Right cardiac atrium (tissue), 5 donors: Measurements from ENCODE around the gene TRIM69. TPM values are rescaled to one million over a fixed set of nuclear protein-coding genes. Genes with fewer than 3 reads are reported as not detected.

Experiments
- ATAC-seq, 2 donors: fragments of 200-7000 bp; cut with Tn5 transposase; one replicate each; pipeline versions ENCODE4 v1.8.0 to v1.9.1; 2020; ENCODE audit warnings: moderate library complexity in 2 of 2, mild to moderate bottlenecking in 1 of 2
- DNase-seq, 3 donors: peaks; one replicate each; pipeline ENCODE4 v3.0.0-alpha.2; 2020
- H3K27ac ChIP-seq: one replicate; pipeline ENCODE4 v1.5.1; 2013; ENCODE audit warnings: mild to moderate bottlenecking, low read length, control low read depth, moderate library complexity
- H3K27me3 ChIP-seq: one replicate; pipeline ENCODE4 v1.6.1; 2013; ENCODE audit not compliant: control insufficient read depth, insufficient read depth
- H3K4me1 ChIP-seq: one replicate; pipeline ENCODE4 v1.6.1; 2013; ENCODE audit warnings: low read length; ENCODE audit not compliant: control insufficient read depth, insufficient read depth
- H3K4me3 ChIP-seq: one replicate; pipeline ENCODE4 v1.5.1; 2013; ENCODE audit warnings: low read length, control low read depth
- H3K9me3 ChIP-seq: one replicate; pipeline ENCODE4 v1.6.1; 2013; ENCODE audit warnings: low read length; ENCODE audit not compliant: control insufficient read depth
- WGBS: extraction: QIAGEN DNeasy Blood & Tissue Kit; methylation state at CpG from one replicate; pipeline ENCODE4 v1.1.7; 2013; 5-methylcytosine and 5-hydroxymethylcytosine counted together
- intact Hi-C, 4 donors: fragments of 100-400 bp; cut with DNase I; formaldehyde crosslinking; loops; one replicate each; pipeline versions ENCODE4 v1.11.0 to v1.14.0; 2022 to 2023
- polyA plus RNA-seq: library from polyadenylated mRNA; stranded (reverse); fragments of 200-250 nt; gene quantifications from one replicate; pipeline ENCODE4 v1.2.3, GENCODE V29; 2013
- total RNA-seq, 4 donors: library from RNA; stranded (reverse); fragmentation: NEBNext Ultra II Directional; extraction: Animal tissue kit (Norgen Biotek cat#: 25700); gene quantifications; one replicate each; pipeline ENCODE4 v1.2.1, GENCODE V29; 2021
- donor health status: healthy with polysubstance abuse.
- donor health status: DM: no; HTN: yes; CAD: no.
- donor health status: DM: no; HTN: no; CAD: no.
- donor health status: DM: no; HTN: yes; CAD: no; lungs with severe emphysema.
- donor health status: DM: yes; HTN: yes; CAD: no.

Gene TRIM69
- total and polyA plus RNA-seq, 5 donors: 46.1 to 81.4 (median 65.0) TPM

GRCh38 chr15:44706946-44707636 is 29.2 kb upstream of the TRIM69 start:
- DNase-seq (no peak), ATAC-seq (no peak)
- Histone ChIP-seq H3K27me3 (no peaks in the 10 kb centered on the region), H3K9me3 (no peaks in the 10 kb centered on the region), H3K4me1 (no peaks in the 10 kb centered on the region), H3K4me3 (no peak overlapping the region), H3K27ac (no peak overlapping the region)
- intact Hi-C loops: no loop called here
- WGBS: 88% methylated on average over 2 of the region's 2 CpGs

- intact Hi-C loops: no loop called here
- no peaks in the 10 kb centered on the region for H3K27me3 ChIP-seq
- 25% methylated on average over 11 of the region's 11 CpGs for WGBS
- H3K4me1 ChIP-seq: no peaks in the 10 kb centered on the region
- DNase-seq (peak in 2 of 3 donors; percentile 39 to 69), ATAC-seq (no peak)
- no peaks in the 10 kb centered on the region for H3K9me3 ChIP-seq
- H3K27ac ChIP-seq: peak overlapping the region; percentile 92
- H3K4me3 ChIP-seq: peak overlapping the region; percentile 76
Measured at GRCh38 chr15:44710236-44711095, 25.9 kb upstream of the TRIM69 start.

- peak within 1 kb of the TSS; percentile 76 for H3K4me3 ChIP-seq
- ATAC-seq (peak; percentile 96 to 97), DNase-seq (peak; percentile 94 to 98 (median 98))
- H3K27me3 ChIP-seq: no peaks in the 10 kb centered on the region
- no peaks in the 10 kb centered on the region for H3K9me3 ChIP-seq
- H3K27ac ChIP-seq: peak within 1 kb of the TSS; percentile 97
- intact Hi-C loops: no loop called here
- peaks cover 2% of the 10 kb centered on the region for H3K4me1 ChIP-seq
- WGBS: under 1% methylated on average over 37 of the region's 37 CpGs
Measured at GRCh38 chr15:44711096-44711742, 25.1 kb upstream of the TRIM69 start, which contains the start of the genes B2M and PATL2. TSS of gene B2M (plus strand) at chr15:44711517. CDS start at chr15:44711547, 30 bp downstream. TSS of gene PATL2 (minus strand) at chr15:44711323. CDS start at chr15:44676490, 34,833 bp downstream.

GRCh38 chr15:44711743-44712345 is 24.5 kb upstream of the TRIM69 start:
- peak in 1 of 3 donors; percentile 57 for DNase-seq
- intact Hi-C loops: loop anchor here in 2 of 4 donors (2.0 kb wide), 1 partner anchor 15 kb away; no protein-coding TSS in a partner anchor

GRCh38 chr15:44712346-44713005 is 23.9 kb upstream of the TRIM69 start:
- peak; percentile 69 to 84 (median 71) for DNase-seq
- Histone ChIP-seq H3K27ac (peak overlapping the region; percentile 95), H3K4me1 (peaks cover 2% of the 10 kb centered on the region), H3K27me3 (no peaks in the 10 kb centered on the region), H3K9me3 (no peaks in the 10 kb centered on the region), H3K4me3 (peak overlapping the region; percentile 76)
- peak; percentile 75 to 80 for ATAC-seq
- 9% methylated on average over 24 of the region's 24 CpGs for WGBS
- intact Hi-C loops: loop anchor here in 2 of 4 donors (2.0 kb wide), 1 partner anchor 14 kb away; no protein-coding TSS in a partner anchor

More at GRCh38 chr15:44711743-44712345, 24.5 kb upstream of the TRIM69 start:
- peak overlapping the region; percentile 97 for H3K27ac ChIP-seq
- H3K27me3 ChIP-seq: no peaks in the 10 kb centered on the region
- peaks cover 2% of the 10 kb centered on the region for H3K4me1 ChIP-seq
- under 1% methylated on average over 46 of the region's 46 CpGs for WGBS
- no peaks in the 10 kb centered on the region for H3K9me3 ChIP-seq
- ATAC-seq: peak; percentile 71
- peak overlapping the region; percentile 76 for H3K4me3 ChIP-seq

- H3K9me3 ChIP-seq: no peaks in the 10 kb centered on the region
- intact Hi-C loops: loop anchor here in 2 of 4 donors (2.0 kb wide), 1 partner anchor 14 kb away; no protein-coding TSS in a partner anchor
- H3K4me1 ChIP-seq: peaks cover 2% of the 10 kb centered on the region
- 56% methylated on average over 5 of the region's 5 CpGs for WGBS
- no peaks in the 10 kb centered on the region for H3K27me3 ChIP-seq
- no peak overlapping the region for H3K27ac ChIP-seq
- ATAC-seq (no peak), DNase-seq (no peak)
- peak overlapping the region; percentile 76 for H3K4me3 ChIP-seq
Measured at GRCh38 chr15:44713006-44713966, 23.0 kb upstream of the TRIM69 start.

- peaks cover 2% of the 10 kb centered on the region for H3K4me1 ChIP-seq
- H3K27ac ChIP-seq: no peak overlapping the region
- intact Hi-C loops: no loop called here
- DNase-seq: no peak
- H3K27me3 ChIP-seq: no peaks in the 10 kb centered on the region
- no peak overlapping the region for H3K4me3 ChIP-seq
- H3K9me3 ChIP-seq: no peaks in the 10 kb centered on the region
- WGBS: 62% methylated on average over 6 of the region's 6 CpGs
- ATAC-seq: no peak
Measured at GRCh38 chr15:44715142-44715796, 21.1 kb upstream of the TRIM69 start.

GRCh38 chr15:44715797-44716334 is 20.5 kb upstream of the TRIM69 start:
- H3K27me3 ChIP-seq: no peaks in the 10 kb centered on the region
- DNase-seq: no peak
- intact Hi-C loops: no loop called here
- peaks cover 2% of the 10 kb centered on the region for H3K4me1 ChIP-seq
- H3K9me3 ChIP-seq: no peaks in the 10 kb centered on the region
- H3K4me3 ChIP-seq: no peak overlapping the region
- no peak for ATAC-seq
- peak overlapping the region; percentile 50 for H3K27ac ChIP-seq
- 66% methylated on average over 2 of the region's 2 CpGs for WGBS
